Stimulated activated CD4-positive, alpha-beta T cell treated with anti-CD3 and anti-CD28 coated beads, Interleukin-12 subunit alpha, Interleukin-12 subunit beta, amount 100 ng/mL, for 48 hours (primary cell): ENCODE results near the gene SFXN1.

ENCODE experiments used
- DNase-seq, 3 donors: peaks; one replicate each; pipeline ENCODE4 v3.0.0-alpha.2; 2020; ENCODE audit warnings: low read depth in 2 of 3, low spot score in 1 of 3

The SFXN1 gene

DNA sequence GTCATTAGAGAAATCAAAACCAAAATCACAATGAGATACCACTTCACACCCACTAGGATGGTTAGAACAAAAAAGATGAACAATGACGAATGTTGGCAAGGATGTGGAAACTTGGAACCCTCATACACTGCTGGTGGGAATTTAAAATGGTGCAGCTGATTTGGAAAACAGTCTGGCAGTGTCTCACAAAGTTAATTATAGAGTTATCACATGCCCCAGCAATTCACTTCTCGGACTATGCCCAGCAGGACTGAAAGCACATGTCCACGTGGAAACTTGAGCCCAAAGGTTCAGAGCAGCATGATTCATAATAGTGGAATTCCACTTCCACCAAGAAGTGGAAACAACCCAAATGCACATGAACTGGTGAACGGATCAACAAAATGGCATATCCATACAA is 94.5 kb downstream of the SFXN1 start:
- DNase-seq: no peak

- no peak for DNase-seq
Measured at GRCh38 chr5:175573493-175574269, 95.3 kb downstream of the SFXN1 start.

DNA sequence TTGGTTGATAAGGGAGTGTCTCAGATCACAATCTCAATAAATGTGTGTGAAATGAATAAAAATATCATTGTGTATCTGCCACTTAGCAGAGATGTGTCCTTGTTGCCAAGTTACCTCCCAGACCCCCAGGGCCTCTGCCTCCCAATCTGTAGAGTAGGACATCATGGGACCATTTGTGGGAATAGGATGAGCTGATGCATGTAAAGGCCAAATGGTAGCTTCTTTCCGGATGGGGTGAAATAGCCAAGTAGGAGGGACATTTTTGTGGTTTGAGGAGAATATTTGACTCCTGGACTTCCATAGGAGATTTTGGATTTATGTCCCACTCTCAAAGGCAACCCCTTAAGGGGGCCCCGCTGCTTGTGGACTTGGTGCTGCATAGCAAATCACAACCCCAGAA is 96.9 kb downstream of the SFXN1 start:
- DNase-seq: no peak

GRCh38 chr5:175576096-175576495 is 97.7 kb downstream of the SFXN1 start:
- DNase-seq: no peak

DNA sequence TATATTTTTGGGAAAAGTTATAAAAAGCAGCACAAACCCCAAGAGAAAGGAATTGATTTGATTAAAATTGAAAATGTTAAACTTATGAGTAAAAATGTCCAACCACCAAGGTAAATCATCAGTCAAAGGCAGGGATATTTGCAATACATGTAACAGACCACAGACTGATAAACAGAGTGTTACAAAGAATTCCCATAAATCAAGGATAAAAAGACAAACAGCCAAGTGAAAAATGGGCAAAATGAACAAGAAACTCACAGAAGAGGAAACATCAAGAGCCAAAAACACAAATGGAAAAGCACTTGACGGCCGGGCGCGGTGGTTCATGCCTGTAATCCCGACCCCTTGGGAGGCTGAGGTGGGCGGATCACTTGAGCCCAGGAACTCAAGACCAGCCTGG is 98.2 kb downstream of the SFXN1 start:
- DNase-seq: no peak
